ENCODE results near the gene GRP.

The GRP gene

DNA sequence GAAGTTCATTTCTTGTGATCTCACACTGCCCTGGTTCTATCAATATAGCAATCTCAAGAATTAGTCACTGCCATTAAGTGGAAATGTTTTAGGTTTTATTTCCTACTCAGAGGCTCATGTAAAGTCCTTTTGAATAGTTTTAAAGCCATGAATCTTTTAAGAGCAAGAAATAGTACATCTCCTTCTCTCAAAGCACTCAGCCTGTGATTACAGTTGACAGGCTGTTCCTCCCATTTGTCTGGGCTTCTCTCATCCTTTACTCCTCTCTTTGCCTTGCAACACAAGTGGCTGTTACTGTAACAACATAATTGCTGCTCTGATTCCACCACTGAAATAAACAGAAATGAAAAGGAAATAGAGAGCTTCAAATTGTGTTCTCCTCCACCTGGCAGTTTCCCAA, 18.4 kb downstream of the GRP start:
- no peak overlapping the region for H3K4me3 ChIP-seq (ENCODE audit: low read length)
- H3K36me3 ChIP-seq (ENCODE audit: control insufficient read depth, low read length), result no peaks in the 10 kb centered on the region
- no peak overlapping the region for H3K4me2 ChIP-seq (ENCODE audit: low read length)
- no peaks in the 10 kb centered on the region for H3K9me3 ChIP-seq (ENCODE audit: control insufficient read depth, insufficient read depth, low read length)
- no peaks in the 10 kb centered on the region for H3F3A ChIP-seq (ENCODE audit: control insufficient read depth, insufficient read depth)
- no peak overlapping the region for H3K27ac ChIP-seq (ENCODE audit: low read depth, low read length)
- H3K4me1 ChIP-seq (ENCODE audit: control insufficient read depth, low read length), result no peaks in the 10 kb centered on the region
- no peaks in the 10 kb centered on the region for H3K9me2 ChIP-seq (replicated peaks; ENCODE audit: control insufficient read depth, low read length)
- TF ChIP-seq, protein P1, sequence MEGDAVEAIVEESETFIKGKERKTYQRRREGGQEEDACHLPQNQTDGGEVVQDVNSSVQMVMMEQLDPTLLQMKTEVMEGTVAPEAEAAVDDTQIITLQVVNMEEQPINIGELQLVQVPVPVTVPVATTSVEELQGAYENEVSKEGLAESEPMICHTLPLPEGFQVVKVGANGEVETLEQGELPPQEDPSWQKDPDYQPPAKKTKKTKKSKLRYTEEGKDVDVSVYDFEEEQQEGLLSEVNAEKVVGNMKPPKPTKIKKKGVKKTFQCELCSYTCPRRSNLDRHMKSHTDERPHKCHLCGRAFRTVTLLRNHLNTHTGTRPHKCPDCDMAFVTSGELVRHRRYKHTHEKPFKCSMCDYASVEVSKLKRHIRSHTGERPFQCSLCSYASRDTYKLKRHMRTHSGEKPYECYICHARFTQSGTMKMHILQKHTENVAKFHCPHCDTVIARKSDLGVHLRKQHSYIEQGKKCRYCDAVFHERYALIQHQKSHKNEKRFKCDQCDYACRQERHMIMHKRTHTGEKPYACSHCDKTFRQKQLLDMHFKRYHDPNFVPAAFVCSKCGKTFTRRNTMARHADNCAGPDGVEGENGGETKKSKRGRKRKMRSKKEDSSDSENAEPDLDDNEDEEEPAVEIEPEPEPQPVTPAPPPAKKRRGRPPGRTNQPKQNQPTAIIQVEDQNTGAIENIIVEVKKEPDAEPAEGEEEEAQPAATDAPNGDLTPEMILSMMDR (IDR thresholded peaks at IDR 0.05; ENCODE audit: low read depth, low read length, poor library complexity, severe bottlenecking), result no peak
- no peak for TF ChIP-seq EZH2phosphoT487 (IDR thresholded peaks at IDR 0.05; ENCODE audit: borderline replicate concordance, low read length)
- no peaks in the 10 kb centered on the region for H3K79me2 ChIP-seq (ENCODE audit: control insufficient read depth, low read length)
- no peaks in the 10 kb centered on the region for H4K20me1 ChIP-seq (ENCODE audit: control insufficient read depth, insufficient read depth, low read depth, low read length)
- no peaks in the 10 kb centered on the region for H3K27me3 ChIP-seq (ENCODE audit: control insufficient read depth, low read length)

DNA sequence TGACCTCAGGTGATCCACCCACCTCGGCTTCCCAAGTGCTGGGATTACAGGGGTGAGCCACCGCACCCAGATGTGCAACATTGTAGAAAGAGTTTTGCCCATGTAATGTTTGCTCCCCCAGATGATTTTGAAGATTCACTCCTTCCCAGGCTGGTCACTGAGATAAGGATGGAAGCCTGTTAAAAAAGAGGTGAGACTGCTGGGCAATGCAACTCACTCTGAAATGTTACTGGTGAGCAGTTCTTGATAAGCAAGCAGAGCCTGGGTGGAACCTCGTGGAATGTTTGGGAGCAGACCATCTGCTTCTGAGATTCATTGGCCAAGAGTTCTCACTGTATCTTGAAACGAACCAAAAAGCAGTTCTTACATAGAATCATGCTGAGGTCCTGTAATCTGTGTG, 19.7 kb downstream of the GRP start:
- TF ChIP-seq, protein P1 (IDR thresholded peaks at IDR 0.05; ENCODE audit: low read depth, low read length, poor library complexity, severe bottlenecking), result no peak
- TF ChIP-seq EZH2phosphoT487 (IDR thresholded peaks at IDR 0.05; ENCODE audit: borderline replicate concordance, low read length), result no peak
- H3K4me2 ChIP-seq (ENCODE audit: low read length), result no peak overlapping the region

DNA sequence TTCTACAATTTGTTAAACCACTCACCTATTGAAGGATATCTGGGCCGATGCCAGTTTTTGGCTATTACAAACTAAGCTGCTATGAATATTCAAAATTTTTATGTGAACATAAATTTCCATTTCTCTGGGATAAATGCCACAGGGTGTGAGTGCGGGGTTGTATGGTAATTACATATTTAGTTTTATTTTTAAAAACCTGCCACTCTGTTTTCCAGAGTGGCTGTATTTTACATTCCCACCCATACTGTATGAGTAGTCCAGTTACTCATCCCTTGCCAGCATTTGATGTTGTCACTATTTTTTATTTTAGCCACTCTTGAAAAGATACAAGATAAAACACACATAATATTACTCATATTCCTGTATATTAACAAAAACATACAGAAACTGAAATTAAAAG, 22.9 kb downstream of the GRP start:
- Histone ChIP-seq H3K4me2 (ENCODE audit: low read length) (no peak overlapping the region), H3K27me3 (ENCODE audit: control insufficient read depth, low read length) (peaks cover 13% of the 10 kb centered on the region; the same call in 1 of the 2 replicates), H3K36me3 (ENCODE audit: control insufficient read depth, low read length) (no peaks in the 10 kb centered on the region), H3F3A (ENCODE audit: control insufficient read depth, insufficient read depth) (no peaks in the 10 kb centered on the region), H4K20me1 (ENCODE audit: control insufficient read depth, insufficient read depth, low read depth, low read length) (no peaks in the 10 kb centered on the region), H3K79me2 (ENCODE audit: control insufficient read depth, low read length) (no peaks in the 10 kb centered on the region), H3K4me3 (ENCODE audit: low read length) (no peak overlapping the region), H3K4me1 (ENCODE audit: control insufficient read depth, low read length) (no peaks in the 10 kb centered on the region), H3K27ac (ENCODE audit: low read depth, low read length) (no peak overlapping the region), H3K9me3 (ENCODE audit: control insufficient read depth, insufficient read depth, low read length) (no peaks in the 10 kb centered on the region), H3K9me2 (replicated peaks; ENCODE audit: control insufficient read depth, low read length) (no peaks in the 10 kb centered on the region)
- TF ChIP-seq, protein P1 (IDR thresholded peaks at IDR 0.05; ENCODE audit: low read depth, low read length, poor library complexity, severe bottlenecking), result no peak
- no peak for TF ChIP-seq EZH2phosphoT487 (IDR thresholded peaks at IDR 0.05; ENCODE audit: borderline replicate concordance, low read length)

More for the DNA sequence above, 19.7 kb downstream of the GRP start:
- Histone ChIP-seq H3K79me2 (ENCODE audit: control insufficient read depth, low read length) (no peaks in the 10 kb centered on the region), H3K36me3 (ENCODE audit: control insufficient read depth, low read length) (no peaks in the 10 kb centered on the region), H3K27me3 (ENCODE audit: control insufficient read depth, low read length) (0 out of 2 replicates have a peak, but pooled peaks cover 2% of the 10 kb centered on the region), H3K4me1 (ENCODE audit: control insufficient read depth, low read length) (no peaks in the 10 kb centered on the region), H3K9me2 (replicated peaks; ENCODE audit: control insufficient read depth, low read length) (no peaks in the 10 kb centered on the region), H4K20me1 (ENCODE audit: control insufficient read depth, insufficient read depth, low read depth, low read length) (no peaks in the 10 kb centered on the region), H3K4me3 (ENCODE audit: low read length) (no peak overlapping the region), H3K9me3 (ENCODE audit: control insufficient read depth, insufficient read depth, low read length) (no peaks in the 10 kb centered on the region), H3F3A (ENCODE audit: control insufficient read depth, insufficient read depth) (no peaks in the 10 kb centered on the region), H3K27ac (ENCODE audit: low read depth, low read length) (no peak overlapping the region)
